Stomach (tissue), 4 donors: ENCODE data around the gene MIF4GD.

Source experiments
- CTCF ChIP-seq, 7 experiments: fragments of 450-650 bp in 4 of 7; fragments of 200-600 bp in 3 of 7; sonication (generic) in 3 of 7; IDR thresholded peaks; one replicate each; pipeline ENCODE4 v1.5.1; 2016 to 2019; ENCODE audit warnings: antibody characterized with exemption in 7 of 7, control low read depth in 2 of 7, mild to moderate bottlenecking in 1 of 7
- EP300 ChIP-seq: sonication (generic); formaldehyde crosslinking; IDR thresholded peaks from one replicate; pipeline ENCODE4 v1.6.1; 2017; ENCODE audit warnings: antibody characterized with exemption
- POLR2A ChIP-seq, 4 donors: fragments of 450-650 bp; IDR thresholded peaks; one replicate each; pipeline ENCODE4 v1.6.1; 2016; ENCODE audit warnings: antibody characterized with exemption in 4 of 4, control low read depth in 2 of 4, mild to moderate bottlenecking in 1 of 4, moderate library complexity in 1 of 4
- POLR2AphosphoS5 ChIP-seq, 3 donors: sonication (generic); formaldehyde crosslinking; IDR thresholded peaks; one replicate each; pipeline ENCODE4 v1.6.1; 2016; ENCODE audit warnings: antibody characterized with exemption in 3 of 3

GRCh38 chr17:75271955-75272847, 1.2 kb upstream of the MIF4GD start:
- TF ChIP-seq CTCF (IDR thresholded peaks at IDR 0.05) (no peak), POLR2A (IDR thresholded peaks at IDR 0.05) (no peak), POLR2AphosphoS5 (IDR thresholded peaks at IDR 0.05) (no peak), EP300 (no peak)
